ENCODE results near the gene LRRC63. TPM values are rescaled to one million over a fixed set of nuclear protein-coding genes. Genes with fewer than 3 reads are reported as not detected.

Gene LRRC63
- total RNA-seq, 3 donors from 2014 or later (not counting 1 experiment from before 2014, with no cell fraction given), result 0.32 to 0.95 (median 0.40) TPM

GRCh38 chr13:46170687-46171086, 41.0 kb upstream of the LRRC63 start:
- Histone ChIP-seq H3K4me1 (ENCODE audit: control insufficient read depth, insufficient read depth, low read length) (peaks cover 76% of the 10 kb centered on the region), H3K27ac (ENCODE audit: low read length) (peak overlapping the region; percentile 70), H3K9me3 (ENCODE audit: control insufficient read depth, insufficient read depth, low read length) (no peaks in the 10 kb centered on the region), H3K27me3 (ENCODE audit: control insufficient read depth, insufficient read depth, low read length) (no peaks in the 10 kb centered on the region), H3K36me3 (ENCODE audit: control insufficient read depth, insufficient read depth, low read length) (peaks cover 30% of the 10 kb centered on the region), H3K4me3 (ENCODE audit: low read length) (no peak overlapping the region)
- H3K9me3 Mint-ChIP-seq, result no peaks in the 10 kb centered on the region
- DNase-seq (peak in 1 of 2 donors; percentile 74), ATAC-seq (peak; percentile 23 to 51 (median 36))
- no peaks in the 10 kb centered on the region for H3K27me3 Mint-ChIP-seq (ENCODE audit: low read depth in 2 of 2)
- H3K27ac Mint-ChIP-seq, result peak overlapping the region; percentile 84 to 96
- TF ChIP-seq, protein P1, sequence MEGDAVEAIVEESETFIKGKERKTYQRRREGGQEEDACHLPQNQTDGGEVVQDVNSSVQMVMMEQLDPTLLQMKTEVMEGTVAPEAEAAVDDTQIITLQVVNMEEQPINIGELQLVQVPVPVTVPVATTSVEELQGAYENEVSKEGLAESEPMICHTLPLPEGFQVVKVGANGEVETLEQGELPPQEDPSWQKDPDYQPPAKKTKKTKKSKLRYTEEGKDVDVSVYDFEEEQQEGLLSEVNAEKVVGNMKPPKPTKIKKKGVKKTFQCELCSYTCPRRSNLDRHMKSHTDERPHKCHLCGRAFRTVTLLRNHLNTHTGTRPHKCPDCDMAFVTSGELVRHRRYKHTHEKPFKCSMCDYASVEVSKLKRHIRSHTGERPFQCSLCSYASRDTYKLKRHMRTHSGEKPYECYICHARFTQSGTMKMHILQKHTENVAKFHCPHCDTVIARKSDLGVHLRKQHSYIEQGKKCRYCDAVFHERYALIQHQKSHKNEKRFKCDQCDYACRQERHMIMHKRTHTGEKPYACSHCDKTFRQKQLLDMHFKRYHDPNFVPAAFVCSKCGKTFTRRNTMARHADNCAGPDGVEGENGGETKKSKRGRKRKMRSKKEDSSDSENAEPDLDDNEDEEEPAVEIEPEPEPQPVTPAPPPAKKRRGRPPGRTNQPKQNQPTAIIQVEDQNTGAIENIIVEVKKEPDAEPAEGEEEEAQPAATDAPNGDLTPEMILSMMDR (IDR thresholded peaks at IDR 0.05), result no peak
- H3K4me1 Mint-ChIP-seq, result peaks cover 96 to 97% of the 10 kb centered on the region in 2 donors
- no peaks in the 10 kb centered on the region for H3K36me3 Mint-ChIP-seq
- 0% methylated on average over 3 of the region's 3 CpGs for WGBS (ENCODE audit: insufficient coverage)
- intact Hi-C loops (cut with micrococcal nuclease), result loop anchor here (2.0 to 10.0 kb wide), 2 partner anchors 126 to 384 kb away; partner anchors contain the start of gene LRCH1
- H3K4me3 Mint-ChIP-seq, result peak overlapping the region; percentile 95

GRCh38 chr13:46171217-46171616, 40.5 kb upstream of the LRRC63 start:
- no peaks in the 10 kb centered on the region for H3K9me3 Mint-ChIP-seq
- WGBS (ENCODE audit: insufficient coverage), result 10% methylated on average over 4 of the region's 4 CpGs

GRCh38 chr13:46171739-46172138, 40.0 kb upstream of the LRRC63 start:
- no peak for ATAC-seq
- intact Hi-C loops (cut with micrococcal nuclease), result loop anchor here (1.0 to 10.0 kb wide), 3 partner anchors 11 to 383 kb away; partner anchors contain the start of genes LCP1 and LRCH1
- whole genome bisulfite sequencing (ENCODE audit: insufficient coverage), result 51% methylated on average over 7 of the region's 7 CpGs
- Histone ChIP-seq H3K4me3 (ENCODE audit: low read length) (no peak overlapping the region), H3K4me1 (ENCODE audit: control insufficient read depth, insufficient read depth, low read length) (peaks cover 76% of the 10 kb centered on the region), H3K27ac (ENCODE audit: low read length) (peak overlapping the region; percentile 70), H3K9me3 (ENCODE audit: control insufficient read depth, insufficient read depth, low read length) (no peaks in the 10 kb centered on the region), H3K27me3 (ENCODE audit: control insufficient read depth, insufficient read depth, low read length) (no peaks in the 10 kb centered on the region), H3K36me3 (ENCODE audit: control insufficient read depth, insufficient read depth, low read length) (peaks cover 30% of the 10 kb centered on the region)
- H3K4me1 Mint-ChIP-seq, result peaks cover 97% of the 10 kb centered on the region in 2 donors
- H3K36me3 Mint-ChIP-seq, result no peaks in the 10 kb centered on the region
- H3K27ac Mint-ChIP-seq, result peak overlapping the region; percentile 84 to 96
- no peak for DNase-seq
- no peaks in the 10 kb centered on the region for H3K9me3 Mint-ChIP-seq
- H3K27me3 Mint-ChIP-seq (ENCODE audit: low read depth in 2 of 2), result no peaks in the 10 kb centered on the region
- TF ChIP-seq, protein P1 (IDR thresholded peaks at IDR 0.05), result no peak
- H3K4me3 Mint-ChIP-seq, result peak overlapping the region; percentile 95

More at GRCh38 chr13:46171217-46171616, 40.5 kb upstream of the LRRC63 start:
- Mint-ChIP-seq H3K27ac (peak overlapping the region; percentile 84 to 96), H3K36me3 (no peaks in the 10 kb centered on the region), H3K27me3 (ENCODE audit: low read depth in 2 of 2) (no peaks in the 10 kb centered on the region), H3K4me3 (peak overlapping the region; percentile 95), H3K4me1 (peaks cover 96 to 97% of the 10 kb centered on the region in 2 donors)
- Histone ChIP-seq H3K9me3 (ENCODE audit: control insufficient read depth, insufficient read depth, low read length) (no peaks in the 10 kb centered on the region), H3K36me3 (ENCODE audit: control insufficient read depth, insufficient read depth, low read length) (peaks cover 30% of the 10 kb centered on the region), H3K4me1 (ENCODE audit: control insufficient read depth, insufficient read depth, low read length) (peaks cover 76% of the 10 kb centered on the region), H3K27ac (ENCODE audit: low read length) (peak overlapping the region; percentile 70), H3K4me3 (ENCODE audit: low read length) (no peak overlapping the region), H3K27me3 (ENCODE audit: control insufficient read depth, insufficient read depth, low read length) (no peaks in the 10 kb centered on the region)
- ATAC-seq (no peak), DNase-seq (no peak)
- TF ChIP-seq, protein P1 (IDR thresholded peaks at IDR 0.05), result no peak
- intact Hi-C loops (cut with micrococcal nuclease), result loop anchor here (2.0 to 10.0 kb wide), 2 partner anchors 126 to 384 kb away; partner anchors contain the start of gene LRCH1

All from natural killer cell (primary cell).